GM23338 (cell line): ENCODE results near the gene CACNG1. TPM values are rescaled to one million over a fixed set of nuclear protein-coding genes. Genes with fewer than 3 reads are reported as not detected.

ENCODE experiments used
- ATAC-seq: fragments of 200-7000 bp; cut with Tn5 transposase; 3 replicates; pipeline ENCODE4 v1.9.1; 2020
- DNase-seq: peaks from one replicate; pipeline ENCODE4 v3.0.0-alpha.2; 2015; ENCODE audit warnings: low spot score
- H2AFZ ChIP-seq: fragments of 200-600 bp; sonication (generic); 2 replicates; pipeline ENCODE4 v1.8.0; 2016; ENCODE audit warnings: antibody characterized with exemption, mild to moderate bottlenecking, moderate library complexity
- H3F3A ChIP-seq: fragments of 200-600 bp; sonication (generic); replicated peaks from 2 replicates; pipeline ENCODE4 v1.8.0; 2017; ENCODE audit warnings: antibody characterized with exemption, mixed run types, low read depth
- H3K27ac ChIP-seq: fragments of 200-600 bp; sonication (generic); 2 replicates; pipeline ENCODE4 v1.6.1; 2016; ENCODE audit warnings: low read depth
- H3K27me3 ChIP-seq: fragments of 200-600 bp; sonication (generic); 2 replicates; pipeline ENCODE4 v1.8.0; 2016; ENCODE audit warnings: mild to moderate bottlenecking, mixed run types, moderate library complexity; ENCODE audit not compliant: insufficient read depth
- H3K36me3 ChIP-seq: fragments of 200-600 bp; sonication (generic); 2 replicates; pipeline ENCODE4 v1.8.0; 2016; ENCODE audit warnings: mild to moderate bottlenecking; ENCODE audit not compliant: insufficient read depth
- H3K4me1 ChIP-seq: fragments of 200-600 bp; sonication (generic); 2 replicates; pipeline ENCODE4 v1.8.0; 2016; ENCODE audit warnings: mild to moderate bottlenecking, moderate library complexity; ENCODE audit not compliant: insufficient read depth
- H3K4me2 ChIP-seq: fragments of 200-600 bp; sonication (generic); 2 replicates; pipeline ENCODE4 v1.7.1; 2017; ENCODE audit warnings: mixed run types
- H3K4me3 ChIP-seq: fragments of 200-600 bp; sonication (generic); 2 replicates; pipeline ENCODE4 v1.6.1; 2016; ENCODE audit warnings: mixed run types
- H3K79me2 ChIP-seq: fragments of 200-600 bp; sonication (generic); replicated peaks from 2 replicates; pipeline ENCODE4 v1.8.0; 2017; ENCODE audit warnings: mild to moderate bottlenecking; ENCODE audit not compliant: insufficient read depth
- H3K9me2 ChIP-seq: fragments of 200-600 bp; sonication (generic); 2 replicates; pipeline ENCODE4 v1.8.0; 2017; ENCODE audit not compliant: insufficient read depth
- H4K20me1 ChIP-seq: fragments of 200-600 bp; sonication (generic); replicated peaks from 2 replicates; pipeline ENCODE4 v1.8.0; 2017; ENCODE audit warnings: mild to moderate bottlenecking; ENCODE audit not compliant: insufficient read depth
- H3K27ac Mint-ChIP-seq: 2 replicates; pipeline ENCODE4 v1.8.0; 2020; ENCODE audit warnings: inconsistent platforms, mild to moderate bottlenecking, moderate library complexity, mixed read lengths
- H3K27me3 Mint-ChIP-seq: 3 replicates; pipeline ENCODE4 v1.8.0; 2022; ENCODE audit warnings: low read depth, mild to moderate bottlenecking, moderate library complexity, mixed read lengths, inconsistent platforms; ENCODE audit not compliant: insufficient read depth, poor library complexity
- H3K36me3 Mint-ChIP-seq: 3 replicates; pipeline ENCODE4 v1.8.0; 2021; ENCODE audit warnings: low read depth, mild to moderate bottlenecking, inconsistent platforms, moderate library complexity, mixed read lengths
- H3K4me1 Mint-ChIP-seq: 3 replicates; pipeline ENCODE4 v1.8.0; 2020; ENCODE audit warnings: mild to moderate bottlenecking, inconsistent platforms, mixed read lengths
- H3K4me3 Mint-ChIP-seq: 3 replicates; pipeline ENCODE4 v1.8.0; 2021; ENCODE audit warnings: moderate library complexity, mild to moderate bottlenecking, inconsistent platforms, mixed read lengths
- H3K9me3 Mint-ChIP-seq: 3 replicates; pipeline ENCODE4 v1.8.0; 2020; ENCODE audit warnings: moderate library complexity, mild to moderate bottlenecking, inconsistent platforms, mixed read lengths
- CREB1 ChIP-seq: fragments of 250-450 bp; sonication (Bioruptor Pico); IDR thresholded peaks from 2 replicates; pipeline ENCODE4 v1.5.0; 2020; ENCODE audit warnings: low read depth, mild to moderate bottlenecking, moderate library complexity
- CTCF ChIP-seq, 2 experiments: fragments of 200-600 bp in 1 of 2; sonication (generic) in 1 of 2; conservative IDR thresholded peaks; 2 replicates each; pipeline versions ENCODE4 v1.5.1 to v1.6.1; 2016 to 2017; ENCODE audit warnings: antibody characterized with exemption in 2 of 2, low read depth in 2 of 2, mild to moderate bottlenecking in 2 of 2, moderate library complexity in 1 of 2
- EZH2 ChIP-seq: fragments of 200-600 bp; sonication (generic); IDR thresholded peaks from one replicate; pipeline ENCODE4 v1.8.0; 2017; ENCODE audit warnings: antibody characterized with exemption, mild to moderate bottlenecking, low read depth; ENCODE audit not compliant: unreplicated experiment
- EZH2phosphoT487 ChIP-seq: fragments of 200-600 bp; sonication (generic); IDR thresholded peaks from one replicate; pipeline ENCODE4 v1.8.1; 2018; ENCODE audit warnings: antibody characterized with exemption; ENCODE audit not compliant: unreplicated experiment
- JUNB ChIP-seq: IDR thresholded peaks from one replicate; pipeline ENCODE4 v1.6.1; 2016; ENCODE audit warnings: antibody characterized with exemption; ENCODE audit not compliant: unreplicated experiment
- NANOG ChIP-seq: IDR thresholded peaks from 2 replicates; pipeline ENCODE4 v1.6.1; 2016; ENCODE audit warnings: antibody characterized with exemption, borderline replicate concordance
- POLR2AphosphoS5 ChIP-seq: IDR thresholded peaks from 2 replicates; pipeline ENCODE4 v1.6.1; 2016; ENCODE audit warnings: antibody characterized with exemption, low read depth
- REST ChIP-seq: IDR thresholded peaks from one replicate; pipeline ENCODE4 v1.6.1; 2018; ENCODE audit warnings: antibody characterized with exemption; ENCODE audit not compliant: unreplicated experiment
- STAT1 ChIP-seq: IDR thresholded peaks from one replicate; pipeline ENCODE4 v1.6.1; 2016; ENCODE audit warnings: antibody characterized with exemption; ENCODE audit not compliant: unreplicated experiment
- ZNF114 ChIP-seq: fragments of 250-450 bp; sonication (Bioruptor Pico); IDR thresholded peaks from 2 replicates; pipeline ENCODE4 v1.5.0; 2020; ENCODE audit warnings: mild to moderate bottlenecking, moderate library complexity
- ZNF331 ChIP-seq: fragments of 250-450 bp; sonication (Bioruptor Pico); IDR thresholded peaks from 2 replicates; pipeline ENCODE4 v1.5.0; 2020; ENCODE audit warnings: low read depth, mild to moderate bottlenecking, moderate library complexity
- polyA plus RNA-seq: library from polyadenylated mRNA; unstranded; fragments of >200 nt; fragmentation: Nextera tagmentation; extraction: Ambion mirVana; gene quantifications from 2 replicates; pipeline ENCODE4 v1.2.1, GENCODE V29; 2016
- total RNA-seq: library from RNA; depleted of rRNA; stranded (reverse); fragments of >200 nt; shearing (Covaris generic); gene quantifications from 2 replicates; pipeline ENCODE4 v1.2.3, GENCODE V29; 2014
- TF ChIP-seq, protein P1 (sequence below): fragments of 250-450 bp; sonication (Bioruptor Pico); IDR thresholded peaks from 2 replicates; pipeline ENCODE4 v1.5.0; 2020; ENCODE audit warnings: mild to moderate bottlenecking, moderate library complexity
- TF ChIP-seq, protein P2 (sequence below): IDR thresholded peaks from 2 replicates; pipeline ENCODE4 v1.6.1; 2016; ENCODE audit warnings: antibody characterized with exemption

The CACNG1 gene
- total and polyA plus RNA-seq, 2 experiments from 2014 or later: not detected

- peaks cover 3% of the 10 kb centered on the region for H3K9me3 Mint-ChIP-seq
- H3K36me3 Mint-ChIP-seq: no peaks in the 10 kb centered on the region
- Histone ChIP-seq H3K27me3 (no peaks in the 10 kb centered on the region), H3K4me1 (no peaks in the 10 kb centered on the region), H3K36me3 (no peaks in the 10 kb centered on the region), H4K20me1 (no peaks in the 10 kb centered on the region), H3K27ac (no peak overlapping the region), H3K9me2 (no peaks in the 10 kb centered on the region), H2AFZ (no peak overlapping the region), H3K4me3 (no peak overlapping the region), H3F3A (no peaks in the 10 kb centered on the region), H3K79me2 (no peaks in the 10 kb centered on the region), H3K4me2 (no peak overlapping the region)
- ATAC-seq: no peak
- peaks cover 2% of the 10 kb centered on the region for H3K27me3 Mint-ChIP-seq
- no peak overlapping the region for H3K4me3 Mint-ChIP-seq
- no peaks in the 10 kb centered on the region for H3K4me1 Mint-ChIP-seq
- TF ChIP-seq ZNF331 (CRISPR knock-in tag) (no peak), STAT1 (no peak), NANOG (no peak), CTCF (conservative IDR thresholded peaks at IDR 0.05; ENCODE audit: low read depth in 2 of 2) (no peak), JUNB (no peak), CREB1 (CRISPR knock-in tag) (no peak), ZNF114 (CRISPR knock-in tag) (no peak), POLR2AphosphoS5 (no peak), REST (no peak), EZH2phosphoT487 (no peak), EZH2 (no peak)
- TF ChIP-seq, protein P1, sequence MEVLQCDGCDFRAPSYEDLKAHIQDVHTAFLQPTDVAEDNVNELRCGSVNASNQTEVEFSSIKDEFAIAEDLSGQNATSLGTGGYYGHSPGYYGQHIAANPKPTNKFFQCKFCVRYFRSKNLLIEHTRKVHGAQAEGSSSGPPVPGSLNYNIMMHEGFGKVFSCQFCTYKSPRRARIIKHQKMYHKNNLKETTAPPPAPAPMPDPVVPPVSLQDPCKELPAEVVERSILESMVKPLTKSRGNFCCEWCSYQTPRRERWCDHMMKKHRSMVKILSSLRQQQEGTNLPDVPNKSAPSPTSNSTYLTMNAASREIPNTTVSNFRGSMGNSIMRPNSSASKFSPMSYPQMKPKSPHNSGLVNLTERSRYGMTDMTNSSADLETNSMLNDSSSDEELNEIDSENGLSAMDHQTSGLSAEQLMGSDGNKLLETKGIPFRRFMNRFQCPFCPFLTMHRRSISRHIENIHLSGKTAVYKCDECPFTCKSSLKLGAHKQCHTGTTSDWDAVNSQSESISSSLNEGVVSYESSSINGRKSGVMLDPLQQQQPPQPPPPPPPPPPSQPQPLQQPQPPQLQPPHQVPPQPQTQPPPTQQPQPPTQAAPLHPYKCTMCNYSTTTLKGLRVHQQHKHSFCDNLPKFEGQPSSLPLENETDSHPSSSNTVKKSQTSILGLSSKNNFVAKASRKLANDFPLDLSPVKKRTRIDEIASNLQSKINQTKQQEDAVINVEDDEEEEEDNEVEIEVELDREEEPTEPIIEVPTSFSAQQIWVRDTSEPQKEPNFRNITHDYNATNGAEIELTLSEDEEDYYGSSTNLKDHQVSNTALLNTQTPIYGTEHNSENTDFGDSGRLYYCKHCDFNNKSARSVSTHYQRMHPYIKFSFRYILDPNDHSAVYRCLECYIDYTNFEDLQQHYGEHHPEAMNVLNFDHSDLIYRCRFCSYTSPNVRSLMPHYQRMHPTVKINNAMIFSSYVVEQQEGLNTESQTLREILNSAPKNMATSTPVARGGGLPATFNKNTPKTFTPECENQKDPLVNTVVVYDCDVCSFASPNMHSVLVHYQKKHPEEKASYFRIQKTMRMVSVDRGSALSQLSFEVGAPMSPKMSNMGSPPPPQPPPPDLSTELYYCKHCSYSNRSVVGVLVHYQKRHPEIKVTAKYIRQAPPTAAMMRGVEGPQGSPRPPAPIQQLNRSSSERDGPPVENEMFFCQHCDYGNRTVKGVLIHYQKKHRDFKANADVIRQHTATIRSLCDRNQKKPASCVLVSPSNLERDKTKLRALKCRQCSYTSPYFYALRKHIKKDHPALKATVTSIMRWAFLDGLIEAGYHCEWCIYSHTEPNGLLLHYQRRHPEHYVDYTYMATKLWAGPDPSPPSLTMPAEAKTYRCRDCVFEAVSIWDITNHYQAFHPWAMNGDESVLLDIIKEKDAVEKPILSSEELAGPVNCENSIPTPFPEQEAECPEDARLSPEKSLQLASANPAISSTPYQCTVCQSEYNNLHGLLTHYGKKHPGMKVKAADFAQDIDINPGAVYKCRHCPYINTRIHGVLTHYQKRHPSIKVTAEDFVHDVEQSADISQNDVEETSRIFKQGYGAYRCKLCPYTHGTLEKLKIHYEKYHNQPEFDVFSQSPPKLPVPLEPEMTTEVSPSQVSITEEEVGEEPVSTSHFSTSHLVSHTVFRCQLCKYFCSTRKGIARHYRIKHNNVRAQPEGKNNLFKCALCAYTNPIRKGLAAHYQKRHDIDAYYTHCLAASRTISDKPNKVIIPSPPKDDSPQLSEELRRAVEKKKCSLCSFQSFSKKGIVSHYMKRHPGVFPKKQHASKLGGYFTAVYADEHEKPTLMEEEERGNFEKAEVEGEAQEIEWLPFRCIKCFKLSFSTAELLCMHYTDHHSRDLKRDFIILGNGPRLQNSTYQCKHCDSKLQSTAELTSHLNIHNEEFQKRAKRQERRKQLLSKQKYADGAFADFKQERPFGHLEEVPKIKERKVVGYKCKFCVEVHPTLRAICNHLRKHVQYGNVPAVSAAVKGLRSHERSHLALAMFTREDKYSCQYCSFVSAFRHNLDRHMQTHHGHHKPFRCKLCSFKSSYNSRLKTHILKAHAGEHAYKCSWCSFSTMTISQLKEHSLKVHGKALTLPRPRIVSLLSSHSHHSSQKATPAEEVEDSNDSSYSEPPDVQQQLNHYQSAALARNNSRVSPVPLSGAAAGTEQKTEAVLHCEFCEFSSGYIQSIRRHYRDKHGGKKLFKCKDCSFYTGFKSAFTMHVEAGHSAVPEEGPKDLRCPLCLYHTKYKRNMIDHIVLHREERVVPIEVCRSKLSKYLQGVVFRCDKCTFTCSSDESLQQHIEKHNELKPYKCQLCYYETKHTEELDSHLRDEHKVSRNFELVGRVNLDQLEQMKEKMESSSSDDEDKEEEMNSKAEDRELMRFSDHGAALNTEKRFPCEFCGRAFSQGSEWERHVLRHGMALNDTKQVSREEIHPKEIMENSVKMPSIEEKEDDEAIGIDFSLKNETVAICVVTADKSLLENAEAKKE (CRISPR knock-in tag): no peak
- TF ChIP-seq, protein P2, sequence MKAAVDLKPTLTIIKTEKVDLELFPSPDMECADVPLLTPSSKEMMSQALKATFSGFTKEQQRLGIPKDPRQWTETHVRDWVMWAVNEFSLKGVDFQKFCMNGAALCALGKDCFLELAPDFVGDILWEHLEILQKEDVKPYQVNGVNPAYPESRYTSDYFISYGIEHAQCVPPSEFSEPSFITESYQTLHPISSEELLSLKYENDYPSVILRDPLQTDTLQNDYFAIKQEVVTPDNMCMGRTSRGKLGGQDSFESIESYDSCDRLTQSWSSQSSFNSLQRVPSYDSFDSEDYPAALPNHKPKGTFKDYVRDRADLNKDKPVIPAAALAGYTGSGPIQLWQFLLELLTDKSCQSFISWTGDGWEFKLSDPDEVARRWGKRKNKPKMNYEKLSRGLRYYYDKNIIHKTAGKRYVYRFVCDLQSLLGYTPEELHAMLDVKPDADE: no peak
- no peak overlapping the region for H3K27ac Mint-ChIP-seq
- DNase-seq: no peak
These were observed 13.7 kb downstream of the CACNG1 start for GRCh38 chr17:67058036-67058435.
